ENCODE results near the gene EPAS1. TPM values are rescaled to one million over a fixed set of nuclear protein-coding genes. Genes with fewer than 3 reads are reported as not detected.

Gene EPAS1
- total and polyA plus RNA-seq, 2 of the 13 experiments (the other 11 are each of a cell fraction or from before 2014, with no cell fraction given) = 47.1 to 182 TPM

DNA sequence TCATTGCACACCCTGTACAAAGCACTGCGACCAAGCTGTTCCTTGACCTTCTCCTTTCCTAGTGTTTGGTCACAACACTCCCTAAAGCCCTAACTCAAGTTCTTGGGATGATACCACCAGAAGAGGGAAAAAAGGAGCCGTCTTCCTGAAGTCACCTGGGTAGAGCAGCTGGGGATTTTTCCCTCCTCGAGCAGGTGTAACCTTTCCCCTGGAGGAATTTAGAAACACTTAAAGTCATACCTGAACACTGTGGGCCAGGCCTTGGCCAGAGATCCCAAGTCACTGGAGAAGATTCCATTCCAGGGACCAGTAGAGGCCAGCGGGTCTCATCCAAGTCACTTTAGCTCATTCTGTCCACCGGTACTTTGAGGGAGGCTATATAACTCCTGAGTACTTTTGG is 13.2 kb downstream of the EPAS1 start (continued):
- TF ChIP-seq, protein P1, sequence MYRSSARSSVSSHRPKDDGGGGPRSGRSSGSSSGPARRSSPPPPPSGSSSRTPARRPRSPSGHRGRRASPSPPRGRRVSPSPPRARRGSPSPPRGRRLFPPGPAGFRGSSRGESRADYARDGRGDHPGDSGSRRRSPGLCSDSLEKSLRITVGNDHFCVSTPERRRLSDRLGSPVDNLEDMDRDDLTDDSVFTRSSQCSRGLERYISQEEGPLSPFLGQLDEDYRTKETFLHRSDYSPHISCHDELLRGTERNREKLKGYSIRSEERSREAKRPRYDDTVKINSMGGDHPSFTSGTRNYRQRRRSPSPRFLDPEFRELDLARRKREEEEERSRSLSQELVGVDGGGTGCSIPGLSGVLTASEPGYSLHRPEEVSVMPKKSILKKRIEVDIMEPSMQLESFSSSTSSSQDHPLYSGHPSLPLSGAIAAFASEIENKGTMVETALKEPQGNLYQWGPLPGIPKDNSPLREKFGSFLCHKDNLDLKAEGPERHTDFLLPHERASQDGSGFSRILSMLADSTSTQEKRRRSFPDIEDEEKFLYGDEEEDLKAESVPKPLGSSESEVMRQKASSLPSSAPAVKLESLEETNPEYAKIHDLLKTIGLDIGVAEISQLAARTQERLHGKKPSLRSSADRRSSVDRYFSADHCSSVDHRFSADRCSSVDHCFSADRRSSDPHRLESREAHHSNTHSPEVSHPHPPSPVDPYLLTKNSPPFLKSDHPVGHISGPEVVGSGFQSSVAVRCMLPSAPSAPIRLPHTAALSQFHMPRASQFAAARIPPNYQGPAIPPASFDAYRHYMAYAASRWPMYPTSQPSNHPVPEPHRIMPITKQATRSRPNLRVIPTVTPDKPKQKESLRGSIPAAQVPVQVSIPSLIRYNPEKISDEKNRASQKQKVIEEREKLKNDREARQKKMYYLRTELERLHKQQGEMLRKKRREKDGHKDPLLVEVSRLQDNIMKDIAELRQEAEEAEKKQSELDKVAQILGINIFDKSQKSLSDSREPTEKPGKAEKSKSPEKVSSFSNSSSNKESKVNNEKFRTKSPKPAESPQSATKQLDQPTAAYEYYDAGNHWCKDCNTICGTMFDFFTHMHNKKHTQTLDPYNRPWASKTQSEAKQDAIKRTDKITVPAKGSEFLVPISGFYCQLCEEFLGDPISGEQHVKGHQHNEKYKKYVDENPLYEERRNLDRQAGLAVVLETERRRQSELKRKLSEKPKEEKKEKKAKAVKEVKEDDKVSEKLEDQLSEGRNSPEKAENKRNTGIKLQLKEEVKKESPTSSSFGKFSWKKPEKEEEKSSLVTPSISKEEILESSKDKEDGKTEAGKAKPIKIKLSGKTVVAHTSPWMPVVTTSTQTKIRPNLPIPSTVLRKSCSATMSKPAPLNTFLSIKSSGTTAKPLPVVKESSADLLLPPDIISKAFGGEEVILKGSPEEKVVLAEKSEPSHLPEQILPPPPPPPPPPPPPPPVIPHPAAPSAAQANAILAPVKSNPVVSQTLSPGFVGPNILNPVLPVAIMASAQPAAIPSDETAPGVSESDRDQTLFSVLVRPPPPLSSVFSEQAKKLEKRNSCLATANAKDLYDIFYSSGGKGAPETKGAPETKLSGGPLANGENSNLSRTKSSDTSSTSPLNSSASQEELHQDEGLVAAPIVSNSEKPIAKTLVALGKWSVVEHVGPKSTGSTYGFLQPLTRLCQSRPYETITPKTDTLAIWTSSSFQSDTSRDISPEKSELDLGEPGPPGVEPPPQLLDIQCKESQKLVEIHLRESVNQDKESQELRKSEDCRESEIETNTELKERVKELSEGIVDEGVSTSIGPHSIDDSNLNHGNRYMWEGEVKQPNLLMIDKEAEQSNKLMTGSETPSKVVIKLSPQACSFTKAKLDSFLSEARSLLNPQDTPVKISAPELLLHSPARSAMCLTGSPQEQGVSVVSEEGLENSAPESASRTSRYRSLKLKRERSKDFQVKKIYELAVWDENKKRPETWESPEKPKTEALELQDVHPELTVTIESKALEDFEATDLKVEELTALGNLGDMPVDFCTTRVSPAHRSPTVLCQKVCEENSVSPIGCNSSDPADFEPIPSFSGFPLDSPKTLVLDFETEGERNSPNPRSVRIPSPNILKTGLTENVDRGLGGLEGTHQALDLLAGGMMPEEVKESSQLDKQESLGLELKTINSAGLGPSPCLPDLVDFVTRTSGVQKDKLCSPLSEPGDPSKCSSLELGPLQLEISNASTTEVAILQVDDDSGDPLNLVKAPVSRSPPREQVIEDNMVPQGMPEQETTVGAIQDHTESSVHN (CRISPR knock-in tag; IDR thresholded peaks at IDR 0.05) = no peak
- TF ChIP-seq ZNF441 (CRISPR knock-in tag; IDR thresholded peaks at IDR 0.05; ENCODE audit: borderline replicate concordance) = no peak
- no peak for TF ChIP-seq ZNF556 (CRISPR knock-in tag; IDR thresholded peaks at IDR 0.05; ENCODE audit: borderline replicate concordance)
- no peak for TF ChIP-seq ZNF710 (CRISPR knock-in tag; IDR thresholded peaks at IDR 0.05; ENCODE audit: borderline replicate concordance)
- TF ChIP-seq TOPORS (CRISPR knock-in tag; IDR thresholded peaks at IDR 0.05) = no peak
- TF ChIP-seq, protein P2, sequence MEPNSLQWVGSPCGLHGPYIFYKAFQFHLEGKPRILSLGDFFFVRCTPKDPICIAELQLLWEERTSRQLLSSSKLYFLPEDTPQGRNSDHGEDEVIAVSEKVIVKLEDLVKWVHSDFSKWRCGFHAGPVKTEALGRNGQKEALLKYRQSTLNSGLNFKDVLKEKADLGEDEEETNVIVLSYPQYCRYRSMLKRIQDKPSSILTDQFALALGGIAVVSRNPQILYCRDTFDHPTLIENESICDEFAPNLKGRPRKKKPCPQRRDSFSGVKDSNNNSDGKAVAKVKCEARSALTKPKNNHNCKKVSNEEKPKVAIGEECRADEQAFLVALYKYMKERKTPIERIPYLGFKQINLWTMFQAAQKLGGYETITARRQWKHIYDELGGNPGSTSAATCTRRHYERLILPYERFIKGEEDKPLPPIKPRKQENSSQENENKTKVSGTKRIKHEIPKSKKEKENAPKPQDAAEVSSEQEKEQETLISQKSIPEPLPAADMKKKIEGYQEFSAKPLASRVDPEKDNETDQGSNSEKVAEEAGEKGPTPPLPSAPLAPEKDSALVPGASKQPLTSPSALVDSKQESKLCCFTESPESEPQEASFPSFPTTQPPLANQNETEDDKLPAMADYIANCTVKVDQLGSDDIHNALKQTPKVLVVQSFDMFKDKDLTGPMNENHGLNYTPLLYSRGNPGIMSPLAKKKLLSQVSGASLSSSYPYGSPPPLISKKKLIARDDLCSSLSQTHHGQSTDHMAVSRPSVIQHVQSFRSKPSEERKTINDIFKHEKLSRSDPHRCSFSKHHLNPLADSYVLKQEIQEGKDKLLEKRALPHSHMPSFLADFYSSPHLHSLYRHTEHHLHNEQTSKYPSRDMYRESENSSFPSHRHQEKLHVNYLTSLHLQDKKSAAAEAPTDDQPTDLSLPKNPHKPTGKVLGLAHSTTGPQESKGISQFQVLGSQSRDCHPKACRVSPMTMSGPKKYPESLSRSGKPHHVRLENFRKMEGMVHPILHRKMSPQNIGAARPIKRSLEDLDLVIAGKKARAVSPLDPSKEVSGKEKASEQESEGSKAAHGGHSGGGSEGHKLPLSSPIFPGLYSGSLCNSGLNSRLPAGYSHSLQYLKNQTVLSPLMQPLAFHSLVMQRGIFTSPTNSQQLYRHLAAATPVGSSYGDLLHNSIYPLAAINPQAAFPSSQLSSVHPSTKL (CRISPR knock-in tag; IDR thresholded peaks at IDR 0.05) = no peak
- no peak for TF ChIP-seq UBTF (CRISPR knock-in tag; IDR thresholded peaks at IDR 0.05)
- no peak for TF ChIP-seq ZNF724P (CRISPR knock-in tag; IDR thresholded peaks at IDR 0.05; ENCODE audit: borderline replicate concordance)
- TF ChIP-seq HOXA7 (CRISPR knock-in tag; IDR thresholded peaks at IDR 0.05) = no peak
- TF ChIP-seq, protein P3, sequence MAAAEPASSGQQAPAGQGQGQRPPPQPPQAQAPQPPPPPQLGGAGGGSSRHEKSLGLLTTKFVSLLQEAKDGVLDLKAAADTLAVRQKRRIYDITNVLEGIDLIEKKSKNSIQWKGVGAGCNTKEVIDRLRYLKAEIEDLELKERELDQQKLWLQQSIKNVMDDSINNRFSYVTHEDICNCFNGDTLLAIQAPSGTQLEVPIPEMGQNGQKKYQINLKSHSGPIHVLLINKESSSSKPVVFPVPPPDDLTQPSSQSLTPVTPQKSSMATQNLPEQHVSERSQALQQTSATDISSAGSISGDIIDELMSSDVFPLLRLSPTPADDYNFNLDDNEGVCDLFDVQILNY (CRISPR knock-in tag; conservative IDR thresholded peaks at IDR 0.05) = no peak
- no peak for TF ChIP-seq EHMT2 (IDR thresholded peaks at IDR 0.05; ENCODE audit: borderline replicate concordance, low read depth, low read length)
